HG02623 (cell line): ENCODE results near the gene SYTL4.
"Not testable (repeated sequence)": the region's sequence is repeated elsewhere in the genome, so short reads cannot be mapped to it uniquely, and the experiment has no call there.

Experiments
- ATAC-seq: cut with Tn5 transposase; IDR thresholded peaks from one replicate; pipeline ENCODE4 v1.9.1; 2021; ENCODE audit warnings: moderate library complexity; ENCODE audit not compliant: unreplicated experiment

SYTL4 gene

DNA sequence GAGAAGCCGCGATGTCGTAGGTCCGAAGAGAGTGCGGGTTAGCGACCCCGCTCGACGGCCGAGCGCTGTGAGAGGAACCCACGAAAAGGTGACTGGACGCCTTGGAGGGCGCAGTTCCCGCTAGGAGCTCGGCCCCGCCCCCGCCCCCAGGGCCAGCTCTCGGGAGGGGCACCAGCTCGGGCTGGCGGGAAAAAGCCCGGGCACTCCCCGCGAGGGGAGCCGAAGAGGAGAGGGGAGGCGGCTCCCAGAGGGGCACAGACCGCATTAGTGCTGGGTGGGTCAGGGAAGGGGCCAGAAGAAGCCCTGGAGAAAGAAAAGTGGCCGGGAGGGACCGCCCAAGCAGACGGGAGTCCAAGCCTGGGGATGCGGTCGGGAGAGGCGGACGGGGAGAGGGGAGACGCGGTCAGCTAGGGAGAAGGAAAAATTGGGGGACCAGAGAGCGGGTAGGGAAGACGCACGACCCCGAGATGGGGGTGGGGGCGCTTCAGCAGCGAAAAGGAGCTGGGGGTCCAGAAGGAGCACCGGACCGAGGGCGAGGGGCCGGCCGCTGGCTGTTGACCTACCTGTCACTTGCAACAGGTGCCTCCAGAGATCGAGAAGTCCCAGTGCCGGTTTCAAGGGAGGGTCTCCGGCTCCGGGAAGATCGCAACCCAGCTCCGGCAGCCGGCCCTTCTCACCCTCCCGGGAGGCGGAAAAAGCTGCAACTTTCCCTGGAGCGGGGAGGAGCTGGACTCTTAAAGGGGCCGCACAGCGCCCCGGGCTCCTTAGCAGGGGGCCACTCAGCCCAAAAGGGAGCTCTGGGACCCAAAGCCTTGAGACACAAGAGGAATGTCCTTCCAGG is at the start of gene SYTL4:
Gene SYTL4, minus strand, starts transcription at position 681 of the 841 bp plus-strand sequence. CDS start 30,084 bp downstream, outside the sequence.
- no peak for ATAC-seq

DNA sequence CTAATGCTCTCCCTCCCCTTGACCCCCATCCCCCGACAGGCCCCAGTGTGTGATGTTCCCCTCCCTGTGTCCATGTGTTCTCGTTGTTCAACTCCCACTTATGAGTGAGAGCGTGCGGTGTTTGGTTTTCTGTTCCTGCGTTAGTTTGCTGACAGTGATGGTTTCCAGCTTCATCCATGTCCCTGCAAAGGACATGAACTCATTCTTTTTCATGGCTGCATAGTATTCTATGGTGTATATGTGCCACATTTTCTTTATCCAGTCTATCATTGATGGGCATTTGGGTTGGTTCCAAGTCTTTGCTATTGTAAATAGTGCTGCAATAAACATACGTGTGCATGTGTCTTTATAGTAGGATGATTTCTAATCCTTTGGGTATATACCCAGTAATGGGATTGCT is 37.5 kb upstream of the SYTL4 start:
- not testable (repeated sequence) for ATAC-seq

DNA sequence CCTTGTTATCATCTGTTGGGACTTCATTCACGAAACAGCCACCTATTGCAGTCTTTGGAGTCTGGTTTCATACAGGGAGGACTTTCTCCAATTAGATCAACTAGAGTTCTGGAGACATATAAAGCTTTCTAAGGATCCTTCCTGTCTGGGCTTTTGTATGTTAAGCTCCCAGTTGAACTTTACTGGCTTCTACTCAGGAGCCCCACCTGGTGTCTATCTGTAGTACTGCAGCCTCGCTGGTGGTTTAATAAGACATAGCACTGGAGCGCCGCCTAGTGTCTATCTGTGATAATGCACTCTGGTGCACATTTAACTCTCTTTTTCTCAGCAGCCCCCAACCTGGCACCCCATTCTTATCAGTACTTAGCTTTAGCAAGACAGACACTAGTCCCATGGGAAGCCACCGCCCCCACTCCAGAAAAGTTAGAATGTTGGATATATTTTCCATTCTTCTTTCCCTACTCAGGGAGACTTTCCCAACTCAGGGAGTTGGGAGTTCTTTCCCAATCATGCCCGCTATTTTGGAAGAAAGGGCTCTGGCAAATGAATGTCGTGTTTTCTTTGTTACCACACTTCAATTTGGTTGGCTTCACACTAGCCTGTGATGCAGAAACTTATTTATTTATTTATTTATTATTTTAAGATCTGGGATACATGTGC is 36.9 kb upstream of the SYTL4 start:
- ATAC-seq, result no peak

GRCh38 chrX:100750883-100751282 is 19.0 kb upstream of the SYTL4 start:
- no peak for ATAC-seq

DNA sequence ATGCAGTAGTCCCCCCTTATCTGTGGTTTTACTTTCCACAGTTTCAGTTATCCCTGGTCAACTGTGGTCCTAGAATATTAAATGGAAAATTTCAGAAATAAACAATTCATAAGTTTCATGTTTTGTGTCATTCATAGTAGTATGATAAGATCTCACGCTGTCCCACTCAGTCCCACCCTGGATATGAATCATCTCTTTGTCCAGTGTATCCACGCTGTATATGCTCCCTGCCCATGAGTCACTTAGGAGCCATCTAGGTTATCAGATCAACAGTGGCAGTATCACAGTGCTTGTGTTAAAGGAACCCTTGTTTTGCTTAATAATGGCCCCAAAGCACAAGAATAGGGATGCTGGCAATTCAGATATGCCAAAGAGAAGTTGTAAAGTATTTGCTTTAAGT is 16.2 kb upstream of the SYTL4 start:
- ATAC-seq, result no peak

GRCh38 chrX:100747703-100748102 is 15.8 kb upstream of the SYTL4 start:
- no peak for ATAC-seq

DNA sequence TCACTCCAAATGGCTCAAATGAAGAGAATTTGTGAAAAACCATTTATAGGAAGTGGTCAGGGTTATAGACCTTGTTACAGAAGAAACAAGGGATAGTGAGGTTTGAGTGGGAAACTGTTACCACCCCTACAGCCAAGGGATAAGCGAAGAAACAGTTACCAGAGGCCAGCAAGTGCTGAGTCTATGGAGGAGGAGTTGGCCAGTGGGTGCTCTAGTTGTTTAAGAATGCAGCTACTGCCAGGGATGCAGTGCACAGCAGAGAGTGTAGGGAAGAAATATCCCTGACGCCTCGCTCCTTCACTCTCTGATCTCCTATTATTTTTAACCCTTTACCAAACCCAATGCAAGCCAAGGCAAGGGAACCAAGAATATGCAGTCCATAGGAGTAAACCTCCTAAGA is 15.2 kb upstream of the SYTL4 start:
- no peak for ATAC-seq

DNA sequence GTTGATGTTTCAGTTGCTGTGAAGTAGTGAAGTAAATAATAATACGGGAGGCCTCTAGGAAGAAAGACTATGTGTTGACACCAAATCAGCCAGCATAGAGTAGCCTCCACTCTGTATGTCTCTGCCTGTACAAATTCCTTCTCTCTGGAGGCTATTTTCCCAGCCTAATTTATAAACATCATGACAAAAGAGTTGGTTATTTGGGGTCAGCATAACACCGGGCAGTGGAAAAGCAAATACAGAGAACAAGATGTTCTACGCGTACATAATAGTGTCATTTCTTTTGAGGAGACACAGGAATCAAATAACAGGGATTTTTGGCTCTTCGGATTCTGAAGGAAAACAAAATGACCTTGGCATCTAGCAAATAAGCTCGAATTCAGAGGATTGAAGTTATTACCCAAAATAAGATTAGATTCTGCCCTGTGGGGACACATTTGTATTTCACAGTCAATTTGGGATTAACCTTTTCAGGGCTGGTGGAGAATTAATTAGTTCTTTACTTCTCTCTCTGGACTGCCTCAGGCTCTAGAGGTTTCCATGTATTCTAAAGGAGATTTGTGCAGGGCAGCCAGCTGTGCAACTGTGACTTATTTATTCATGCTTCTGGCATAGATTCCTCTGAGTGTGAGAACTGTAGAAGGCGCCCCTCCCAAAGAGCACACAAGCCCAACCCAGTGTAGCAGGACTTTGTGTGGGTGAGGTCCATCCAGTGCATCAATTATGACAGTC is 14.1 kb upstream of the SYTL4 start:
- ATAC-seq, result no peak

DNA sequence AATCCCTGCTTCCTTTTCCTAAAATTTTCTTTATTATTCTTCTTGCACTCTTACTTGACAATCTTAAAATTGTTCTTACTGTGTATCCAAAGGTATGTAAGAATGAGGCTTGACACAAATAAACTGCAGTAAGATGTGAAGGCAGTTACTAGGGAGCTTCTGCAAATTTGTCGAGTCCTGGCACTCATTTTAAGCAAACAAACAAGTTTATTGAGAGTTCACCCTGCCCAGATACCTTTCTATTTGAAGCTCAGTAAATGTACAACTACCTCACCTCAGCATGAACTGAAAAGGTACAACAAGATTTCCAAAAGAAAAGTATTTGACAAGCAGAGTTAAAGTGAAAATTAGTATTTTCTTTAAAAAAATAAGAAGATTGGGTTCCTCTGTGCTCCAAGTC is 13.3 kb upstream of the SYTL4 start:
- no peak for ATAC-seq

- ATAC-seq, result no peak
Measured at GRCh38 chrX:100743009-100743607, 11.2 kb upstream of the SYTL4 start.

DNA sequence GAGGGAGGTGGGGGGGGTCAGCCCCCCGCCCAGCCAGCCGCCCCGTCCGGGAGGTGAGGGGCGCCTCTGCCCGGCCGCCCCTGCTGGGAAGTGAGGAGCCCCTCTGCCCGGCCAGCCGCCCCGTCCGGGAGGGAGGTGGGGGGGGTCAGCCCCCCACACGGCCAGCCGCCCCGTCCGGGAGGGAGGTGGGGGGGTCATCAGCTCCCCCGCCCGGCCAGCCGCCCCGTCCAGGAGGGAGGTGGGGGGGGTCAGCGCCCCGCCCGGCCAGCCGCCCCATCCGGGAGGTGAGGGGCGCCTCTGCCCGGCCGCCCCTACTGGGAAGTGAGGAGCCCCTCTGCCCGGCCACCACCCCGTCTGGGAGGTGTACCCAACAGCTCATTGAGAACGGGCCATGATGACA is 7.9 kb downstream of the SYTL4 start:
- ATAC-seq, result not testable (repeated sequence)

DNA sequence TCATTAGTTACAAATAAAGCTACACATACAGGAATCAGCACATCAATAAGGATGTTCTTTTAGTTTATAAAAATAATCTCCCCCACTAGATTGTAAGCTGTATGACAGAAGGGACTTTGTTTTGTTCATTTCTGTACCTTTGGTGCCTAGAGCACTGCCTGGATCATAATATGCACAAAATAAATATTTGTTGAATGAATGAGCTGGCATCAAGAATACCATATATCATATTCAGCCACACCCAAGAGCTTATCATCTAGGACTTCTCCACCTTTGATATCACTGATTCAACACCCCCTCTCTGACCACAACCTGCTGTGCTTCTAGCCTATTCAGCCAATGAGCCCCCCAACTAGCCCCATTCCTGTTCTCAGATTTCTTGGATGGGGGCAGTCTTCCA is 10.6 kb downstream of the SYTL4 start:
- no peak for ATAC-seq

DNA sequence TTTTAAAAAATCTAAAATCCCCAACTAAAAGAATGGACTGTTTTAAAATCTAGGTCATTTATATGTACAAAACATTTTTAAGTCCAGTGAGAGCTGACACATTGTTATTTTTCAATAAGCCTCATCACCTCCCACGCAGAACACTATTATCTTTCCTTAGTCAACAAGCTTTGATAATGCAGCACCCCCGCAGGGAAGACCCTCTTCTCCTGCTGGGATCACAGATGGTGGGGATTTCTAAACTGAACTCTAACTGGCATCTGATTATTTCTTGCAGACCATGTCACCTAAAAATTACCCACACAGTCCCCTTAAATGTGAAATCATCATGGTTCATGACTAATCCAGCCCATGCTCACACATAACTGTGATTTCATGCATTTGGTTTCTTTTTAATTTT is 11.6 kb downstream of the SYTL4 start:
- no peak for ATAC-seq

DNA sequence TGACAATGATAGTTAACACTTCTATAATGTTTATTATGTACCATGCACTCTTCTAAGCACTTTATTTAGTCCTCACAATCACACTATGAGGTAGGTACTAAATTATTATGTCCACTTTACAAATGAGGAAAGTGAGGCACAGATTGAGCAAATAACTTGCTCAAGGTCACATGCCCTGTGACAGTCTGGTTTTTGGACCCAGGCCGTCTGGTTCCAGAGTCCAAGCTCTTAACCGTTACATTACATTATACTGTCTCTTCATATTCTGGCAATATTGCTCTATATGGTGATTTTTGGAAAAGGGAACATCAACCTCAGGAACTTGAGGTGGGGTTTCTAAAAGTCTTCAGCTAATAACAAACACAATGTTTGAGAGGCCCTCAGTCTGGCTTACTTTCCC is 12.8 kb downstream of the SYTL4 start:
- no peak for ATAC-seq

DNA sequence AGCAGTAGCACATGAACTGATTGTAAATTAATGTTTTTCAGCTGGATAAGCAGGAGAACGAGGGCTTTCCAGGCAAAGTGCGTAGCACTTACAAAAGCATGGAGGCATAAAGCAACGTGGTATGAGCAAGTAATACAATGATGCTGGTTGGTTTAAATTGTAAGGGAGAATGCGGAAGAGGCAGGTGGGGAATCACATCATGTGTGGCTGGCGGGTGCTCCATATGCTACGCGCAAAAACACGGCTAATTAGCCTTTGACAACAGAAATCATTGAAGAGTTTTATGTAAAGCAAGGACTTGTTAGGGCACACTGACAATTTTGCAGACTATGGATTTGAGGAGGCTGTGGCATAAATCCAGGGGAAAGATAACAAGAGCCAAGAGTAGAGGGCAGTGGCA is 14.6 kb downstream of the SYTL4 start:
- ATAC-seq, result no peak

GRCh38 chrX:100710816-100711215 is 21.1 kb downstream of the SYTL4 start:
- no peak for ATAC-seq

DNA sequence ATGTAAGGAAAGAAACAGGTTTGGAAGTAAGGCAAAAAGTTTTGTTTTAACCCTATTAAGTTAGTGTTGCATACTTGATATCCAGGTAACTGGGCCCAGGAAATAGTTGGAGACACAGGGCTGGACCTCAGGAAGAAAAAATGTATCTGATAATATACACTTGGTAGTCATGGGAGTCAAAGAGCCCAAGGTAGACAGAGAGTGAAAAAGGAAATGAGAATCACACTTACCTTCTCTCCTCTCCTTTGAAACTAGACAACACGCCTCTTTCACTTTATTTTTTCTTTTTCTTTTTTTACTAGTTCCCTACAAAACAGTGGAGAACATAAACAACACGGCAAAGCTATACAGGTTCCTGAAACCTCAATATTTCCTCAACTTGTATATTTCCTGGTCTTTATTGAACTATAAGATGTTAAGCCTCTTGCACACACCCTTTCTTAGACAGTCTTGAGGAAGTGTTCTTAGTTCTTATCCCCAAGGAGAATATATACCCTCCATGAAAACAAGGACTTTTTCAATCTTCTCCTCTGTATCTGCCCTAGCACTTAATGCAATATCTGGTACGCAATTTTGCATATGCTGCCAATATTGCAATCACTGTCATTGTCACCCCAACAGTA is 27.2 kb downstream of the SYTL4 start:
- no peak for ATAC-seq

DNA sequence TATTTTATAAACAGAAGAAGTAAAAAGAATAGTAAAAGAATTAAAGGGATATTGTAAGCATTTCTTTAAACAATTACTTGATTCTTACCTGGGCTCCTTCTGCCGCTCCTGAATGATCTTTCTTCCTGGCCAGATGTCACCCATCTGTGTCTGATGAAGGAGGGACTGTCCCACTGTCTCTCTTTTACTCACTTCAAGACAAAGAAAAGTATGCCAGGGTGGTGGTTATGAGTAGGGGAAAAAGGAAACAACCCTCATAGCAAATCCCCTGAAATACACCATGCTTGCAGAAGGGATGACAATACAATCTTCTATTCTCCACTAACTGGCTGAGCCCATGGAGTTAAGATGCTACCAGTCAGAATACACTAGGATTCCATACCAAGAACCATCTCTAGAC is 31.1 kb downstream of the SYTL4 start:
- no peak for ATAC-seq

DNA sequence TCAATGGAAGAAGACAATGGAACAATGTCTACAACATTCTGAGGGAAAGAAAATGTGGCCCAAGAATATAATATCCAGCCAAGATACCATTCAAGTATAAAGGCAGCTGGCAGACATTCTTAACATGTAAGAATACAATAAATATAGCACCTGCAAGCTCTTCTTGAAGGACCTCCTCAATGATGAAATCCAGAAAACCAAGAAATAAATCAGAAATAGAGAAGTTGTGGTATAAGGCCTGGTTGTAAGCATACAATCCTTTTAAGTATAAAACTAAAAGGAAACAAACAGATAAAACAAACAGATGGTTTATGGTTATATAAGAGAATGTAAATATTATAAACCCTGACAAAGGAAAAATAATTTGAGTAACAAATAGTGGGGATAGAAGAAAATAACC is 33.4 kb downstream of the SYTL4 start:
- ATAC-seq, result no peak

- ATAC-seq, result no peak
Measured at GRCh38 chrX:100696699-100697351, 35.1 kb downstream of the SYTL4 start.
